GM12878 (cell line): ENCODE data around the gene DELE1. TPM values are rescaled to one million over a fixed set of nuclear protein-coding genes. Genes with fewer than 3 reads are reported as not detected.

Experiments
- ATAC-seq: fragments of 200-7000 bp; cut with Tn5 transposase; 3 replicates; pipeline ENCODE4 v1.9.1; 2020; ENCODE audit warnings: mild to moderate bottlenecking, moderate library complexity
- BruUV-seq: library from RNA; stranded (reverse); fragments of 400-500 nt; replicated peaks from 2 replicates; lab custom pipeline; 2021; lab: Mats Ljungman, UMichigan
- CTCF ChIA-PET: fragments of 300-600 bp; sonication (Branson Sonifier 250); formaldehyde crosslinking; extraction: SDS; loops from one replicate; lab custom pipeline; 2021; ENCODE audit warnings: inconsistent platforms; lab: Yijun Ruan, JAX
- POLR2A ChIA-PET: fragments of 350-600 bp; formaldehyde crosslinking; extraction: SDS; loops from one replicate; lab custom pipeline; 2021; ENCODE audit warnings: inconsistent platforms; lab: Charles Lee
- RAD21 ChIA-PET: fragments of 300-600 bp; sonication (Branson Sonifier 250); formaldehyde crosslinking; loops from one replicate; lab custom pipeline; 2023; ENCODE audit warnings: antibody characterized with exemption; ENCODE audit not compliant: unreplicated experiment; lab: Charles Lee
- SMC1A ChIA-PET: fragments of 300-600 bp; sonication (Branson Sonifier 250); formaldehyde crosslinking; loops from one replicate; lab custom pipeline; 2023; ENCODE audit not compliant: unreplicated experiment, uncharacterized antibody; lab: Charles Lee
- DNase-seq: peaks from one replicate; pipeline ENCODE4 v3.0.0-alpha.2; 2011; ENCODE audit warnings: low read depth, low spot score
- FAIRE-seq: peaks from 3 replicates; lab custom pipeline; 2011; peaks lifted over from hg19 to GRCh38; lab: Jason Lieb, UNC
- H2AFZ ChIP-seq: 2 replicates; pipeline ENCODE4 v1.6.0; 2011; ENCODE audit warnings: low read depth, low read length, control low read depth; ENCODE audit not compliant: control insufficient read depth
- H3K27ac ChIP-seq: 2 replicates; pipeline ENCODE4 v1.5.1; 2011; ENCODE audit warnings: control low read depth; ENCODE audit not compliant: control insufficient read depth, insufficient read depth
- H3K27me3 ChIP-seq, 2 experiments: replicated peaks in 1 of 2; 2 replicates each; pipeline versions ENCODE4 v1.6.0 to v1.6.1; 2011; ENCODE audit warnings: low read length in 1 of 2; ENCODE audit not compliant: control insufficient read depth in 2 of 2, insufficient read depth in 2 of 2
- H3K36me3 ChIP-seq, 2 experiments: 2 replicates each; pipeline ENCODE4 v1.5.1; 2011; ENCODE audit warnings: low read length in 1 of 2; ENCODE audit not compliant: control insufficient read depth in 2 of 2, insufficient read depth in 2 of 2
- H3K4me1 ChIP-seq: 2 replicates; pipeline ENCODE4 v1.6.1; 2011; ENCODE audit warnings: mild to moderate bottlenecking, low read length, moderate library complexity, mixed read lengths; ENCODE audit not compliant: control insufficient read depth, insufficient read depth
- H3K4me2 ChIP-seq: 2 replicates; pipeline ENCODE4 v1.6.0; 2011; ENCODE audit warnings: control low read depth; ENCODE audit not compliant: control insufficient read depth, insufficient read depth
- H3K4me3 ChIP-seq: fragments of 200-600 bp; sonication (generic); 2 replicates; pipeline ENCODE4 v1.5.1; 2016
- H3K79me2 ChIP-seq: 2 replicates; pipeline ENCODE4 v1.6.0; 2011; ENCODE audit warnings: low read length; ENCODE audit not compliant: control insufficient read depth, insufficient read depth
- H3K9ac ChIP-seq: 2 replicates; pipeline ENCODE4 v1.8.0; 2011; ENCODE audit warnings: low read length, control low read depth, mixed read lengths; ENCODE audit not compliant: control insufficient read depth, insufficient read depth
- H3K9me3 ChIP-seq: replicated peaks from 3 replicates; pipeline ENCODE4 v1.5.1; 2011; ENCODE audit warnings: mild to moderate bottlenecking, low read length; ENCODE audit not compliant: control insufficient read depth, insufficient read depth
- H4K20me1 ChIP-seq: 2 replicates; pipeline ENCODE4 v1.6.0; 2011; ENCODE audit not compliant: control insufficient read depth, insufficient read depth
- ETV6 ChIP-seq, 2 experiments: fragments of 450-650 bp in 1 of 2; IDR thresholded peaks in 1 of 2; conservative IDR thresholded peaks in 1 of 2; 2 replicates each; pipeline ENCODE4 v1.6.1; 2014; ENCODE audit warnings: antibody characterized with exemption in 1 of 2, borderline replicate concordance in 1 of 2, low read depth in 1 of 2, mild to moderate bottlenecking in 1 of 2, moderate library complexity in 1 of 2
- MLLT1 ChIP-seq: fragments of 450-650 bp; IDR thresholded peaks from 2 replicates; pipeline ENCODE4 v1.6.1; 2016; ENCODE audit warnings: mild to moderate bottlenecking
- RCOR1 ChIP-seq: conservative IDR thresholded peaks from 2 replicates; pipeline ENCODE4 v1.6.1; 2012; ENCODE audit warnings: low read depth, low read length, improper control_type of control experiment
- TARDBP ChIP-seq: IDR thresholded peaks from 2 replicates; pipeline ENCODE4 v1.6.1; 2016; ENCODE audit warnings: borderline replicate concordance
- ZBTB4 ChIP-seq: fragments of 450-650 bp; formaldehyde crosslinking; IDR thresholded peaks from 2 replicates; pipeline ENCODE4 v1.4.0; 2022; ENCODE audit warnings: mild to moderate bottlenecking, moderate library complexity
- ZZZ3 ChIP-seq: IDR thresholded peaks from 2 replicates; pipeline ENCODE4 v1.6.1; 2011; ENCODE audit warnings: low read depth; ENCODE audit not compliant: control insufficient read depth, insufficient read length
- WGBS: methylation state at CpG from one replicate; pipeline ENCODE4 v1.1.6; 2016; ENCODE audit warnings: low lambda C conversion rate; ENCODE audit not compliant: insufficient replicate concordance, insufficient coverage; ENCODE audit errors: missing lambda C conversion rate; 5-methylcytosine and 5-hydroxymethylcytosine counted together
- in situ Hi-C: fragments of 300-500 bp; cut with MboI; formaldehyde crosslinking; loops from 9 replicates; pipeline ENCODE4 v1.14.3; 2018; ENCODE audit warnings: mixed read lengths
- intact Hi-C: fragments of 100-400 bp; cut with micrococcal nuclease; formaldehyde crosslinking; loops from one replicate; pipeline ENCODE4 v1.14.2; 2022; ENCODE audit not compliant: unreplicated experiment
- polyA plus RNA-seq, 11 experiments: library from polyadenylated mRNA; depleted of rRNA in 4 of 11; unstranded in 6 of 11; stranded (reverse) in 5 of 11; fragments of >200 nt; fragmentation: Nextera tagmentation in 4 of 11; fragmentation: Illumina TruSeq in 1 of 11; extraction: Ambion mirVana in 4 of 11; extraction: Trizol in 1 of 11; gene quantifications; 1 replicate in 1 of 11; 2 replicates in 10 of 11; pipeline versions ENCODE4 v1.2.1 to v1.2.3, GENCODE V29; 2011 to 2016; ENCODE audit warnings: inconsistent platforms in 2 of 11, missing spikeins in 2 of 11, low read depth in 1 of 11
- total RNA-seq, 4 experiments: library from RNA; depleted of rRNA in 3 of 4; stranded (reverse); fragments of >200 nt in 3 of 4; fragmentation: Illumina TruSeq in 1 of 4; extraction: Trizol in 1 of 4; gene quantifications; 2 replicates each; pipeline versions ENCODE4 v1.2.1 to v1.2.3, GENCODE V29; 2013 to 2021
- TF ChIP-seq, protein P1 (sequence below): fragments of 150-350 bp; IDR thresholded peaks from 2 replicates; pipeline ENCODE4 v1.6.1; 2014; ENCODE audit warnings: mild to moderate bottlenecking, low read depth, low read length

DELE1 gene
- total and polyA plus RNA-seq, 10 of the 15 experiments (the other 5 are each of a cell fraction or from before 2014, with no cell fraction given), result 18.9 to 71.4 (median 47.6) TPM

DNA sequence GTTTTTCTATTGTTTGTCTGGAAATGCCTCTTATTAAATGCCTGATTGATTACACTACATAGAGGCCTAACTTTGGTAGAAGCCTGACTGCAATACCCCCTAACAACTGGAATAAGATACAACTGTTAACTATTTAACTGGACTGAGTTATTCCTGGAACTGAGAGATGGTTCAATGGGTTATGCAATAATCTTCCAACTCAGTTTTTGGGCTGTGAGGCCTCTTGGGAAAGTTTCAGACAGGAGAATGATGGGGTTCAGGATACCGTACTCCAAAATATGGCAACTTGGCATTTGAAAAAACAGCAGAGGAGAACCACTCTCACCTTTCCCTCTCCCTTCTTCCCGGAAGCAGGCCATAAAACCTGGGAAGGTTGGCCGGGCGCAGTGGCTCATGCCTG lies 26.2 kb upstream of the DELE1 start:
- TF ChIP-seq, protein P1, sequence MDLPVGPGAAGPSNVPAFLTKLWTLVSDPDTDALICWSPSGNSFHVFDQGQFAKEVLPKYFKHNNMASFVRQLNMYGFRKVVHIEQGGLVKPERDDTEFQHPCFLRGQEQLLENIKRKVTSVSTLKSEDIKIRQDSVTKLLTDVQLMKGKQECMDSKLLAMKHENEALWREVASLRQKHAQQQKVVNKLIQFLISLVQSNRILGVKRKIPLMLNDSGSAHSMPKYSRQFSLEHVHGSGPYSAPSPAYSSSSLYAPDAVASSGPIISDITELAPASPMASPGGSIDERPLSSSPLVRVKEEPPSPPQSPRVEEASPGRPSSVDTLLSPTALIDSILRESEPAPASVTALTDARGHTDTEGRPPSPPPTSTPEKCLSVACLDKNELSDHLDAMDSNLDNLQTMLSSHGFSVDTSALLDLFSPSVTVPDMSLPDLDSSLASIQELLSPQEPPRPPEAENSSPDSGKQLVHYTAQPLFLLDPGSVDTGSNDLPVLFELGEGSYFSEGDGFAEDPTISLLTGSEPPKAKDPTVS, result no peak
- TF ChIP-seq TARDBP (no peak), MLLT1 (no peak), ZZZ3 (no peak), ETV6 (conservative IDR thresholded peaks at IDR 0.05 in 1 of 2, IDR thresholded peaks at IDR 0.05 in 1 of 2; ENCODE audit: borderline replicate concordance in 1 of 2, low read depth in 1 of 2) (no peak), RCOR1 (no peak), ZBTB4 (no peak)
- TF ChIP-seq, all 136 proteins: peak for 0
- no peak for ATAC-seq
- Histone ChIP-seq H3K79me2 (no peaks in the 10 kb centered on the region), H3K4me2 (no peak overlapping the region), H3K9ac (no peak overlapping the region), H4K20me1 (no peaks in the 10 kb centered on the region), H3K9me3 (no peaks in the 10 kb centered on the region), H3K4me3 (no peak overlapping the region), H3K27me3 (no peaks in the 10 kb centered on the region; a peak in 1 of 4 replicates), H3K27ac (no peak overlapping the region), H3K4me1 (no peaks in the 10 kb centered on the region), H3K36me3 (no peaks in the 10 kb centered on the region), H2AFZ (no peak overlapping the region)
- WGBS, result 67% methylated on average over 4 of the region's 4 CpGs
- ChIA-PET CTCF (interaction anchor here (1.2 kb wide), 1 partner anchor 16 kb away, joined by 4 read pairs; no protein-coding TSS in a partner anchor), POLR2A (no interaction called here), RAD21 (no interaction called here), SMC1A (no interaction called here)
- no peak for FAIRE-seq
- in situ Hi-C loops (no loop called here), intact Hi-C loops (no loop called here)
- BruUV-seq, result no TSS peak
- DNase-seq, result no peak
